GM12872 (cell line): ENCODE measurements around the gene IFNA5.

Experiments used
- CTCF ChIP-seq: IDR thresholded peaks from 3 replicates; pipeline ENCODE4 v1.5.1; 2011; ENCODE audit warnings: low read depth, mild to moderate bottlenecking, low read length, moderate library complexity; ENCODE audit not compliant: insufficient read depth

IFNA5 gene

GRCh38 chr9:21265421-21266189 is 39.5 kb downstream of the IFNA5 start:
- TF ChIP-seq CTCF = no peak

- TF ChIP-seq CTCF = no peak
Measured at GRCh38 chr9:21255538-21256212, 49.4 kb downstream of the IFNA5 start.
